ENCODE results near the gene WDR45B.

- TF ChIP-seq, protein P1, sequence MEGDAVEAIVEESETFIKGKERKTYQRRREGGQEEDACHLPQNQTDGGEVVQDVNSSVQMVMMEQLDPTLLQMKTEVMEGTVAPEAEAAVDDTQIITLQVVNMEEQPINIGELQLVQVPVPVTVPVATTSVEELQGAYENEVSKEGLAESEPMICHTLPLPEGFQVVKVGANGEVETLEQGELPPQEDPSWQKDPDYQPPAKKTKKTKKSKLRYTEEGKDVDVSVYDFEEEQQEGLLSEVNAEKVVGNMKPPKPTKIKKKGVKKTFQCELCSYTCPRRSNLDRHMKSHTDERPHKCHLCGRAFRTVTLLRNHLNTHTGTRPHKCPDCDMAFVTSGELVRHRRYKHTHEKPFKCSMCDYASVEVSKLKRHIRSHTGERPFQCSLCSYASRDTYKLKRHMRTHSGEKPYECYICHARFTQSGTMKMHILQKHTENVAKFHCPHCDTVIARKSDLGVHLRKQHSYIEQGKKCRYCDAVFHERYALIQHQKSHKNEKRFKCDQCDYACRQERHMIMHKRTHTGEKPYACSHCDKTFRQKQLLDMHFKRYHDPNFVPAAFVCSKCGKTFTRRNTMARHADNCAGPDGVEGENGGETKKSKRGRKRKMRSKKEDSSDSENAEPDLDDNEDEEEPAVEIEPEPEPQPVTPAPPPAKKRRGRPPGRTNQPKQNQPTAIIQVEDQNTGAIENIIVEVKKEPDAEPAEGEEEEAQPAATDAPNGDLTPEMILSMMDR (IDR thresholded peaks at IDR 0.05) = no peak
- no peak for TF ChIP-seq POLR2A (IDR thresholded peaks at IDR 0.05)
Observed at GRCh38 chr17:82601447-82602000, 46.7 kb downstream of the WDR45B start.

Measured in ovary (tissue), 3 donors.